Kidney epithelial cell (primary cell): Measurements from ENCODE around the gene PCNX1. TPM values are rescaled to one million over a fixed set of nuclear protein-coding genes. Genes with fewer than 3 reads are reported as not detected.

Source experiments
- DNase-seq: peaks from one replicate; pipeline ENCODE4 v3.0.0-alpha.2; 2010; ENCODE audit warnings: low read depth
- H3K27me3 ChIP-seq: 2 replicates; pipeline ENCODE4 v1.6.0; 2011; ENCODE audit warnings: low read length; ENCODE audit not compliant: control insufficient read depth, insufficient read depth
- H3K36me3 ChIP-seq: 2 replicates; pipeline ENCODE4 v1.5.1; 2011; ENCODE audit warnings: low read length; ENCODE audit not compliant: control insufficient read depth, insufficient read depth
- H3K4me3 ChIP-seq: 2 replicates; pipeline ENCODE4 v1.5.1; 2011; ENCODE audit warnings: low read depth, mild to moderate bottlenecking, control low read depth, low read length
- CTCF ChIP-seq: IDR thresholded peaks from 2 replicates; pipeline ENCODE4 v1.5.1; 2011; ENCODE audit warnings: mild to moderate bottlenecking, moderate library complexity, low read length, control low read depth, inconsistent platforms; ENCODE audit not compliant: insufficient read depth, poor library complexity, severe bottlenecking
- total RNA-seq: library from RNA; depleted of rRNA; stranded (reverse); fragments of >200 nt; gene quantifications from 2 replicates; pipeline ENCODE4 v1.2.3, GENCODE V29; 2015

The PCNX1 gene
- total RNA-seq, 1 donor from 2014 or later = 26.9 TPM

DNA sequence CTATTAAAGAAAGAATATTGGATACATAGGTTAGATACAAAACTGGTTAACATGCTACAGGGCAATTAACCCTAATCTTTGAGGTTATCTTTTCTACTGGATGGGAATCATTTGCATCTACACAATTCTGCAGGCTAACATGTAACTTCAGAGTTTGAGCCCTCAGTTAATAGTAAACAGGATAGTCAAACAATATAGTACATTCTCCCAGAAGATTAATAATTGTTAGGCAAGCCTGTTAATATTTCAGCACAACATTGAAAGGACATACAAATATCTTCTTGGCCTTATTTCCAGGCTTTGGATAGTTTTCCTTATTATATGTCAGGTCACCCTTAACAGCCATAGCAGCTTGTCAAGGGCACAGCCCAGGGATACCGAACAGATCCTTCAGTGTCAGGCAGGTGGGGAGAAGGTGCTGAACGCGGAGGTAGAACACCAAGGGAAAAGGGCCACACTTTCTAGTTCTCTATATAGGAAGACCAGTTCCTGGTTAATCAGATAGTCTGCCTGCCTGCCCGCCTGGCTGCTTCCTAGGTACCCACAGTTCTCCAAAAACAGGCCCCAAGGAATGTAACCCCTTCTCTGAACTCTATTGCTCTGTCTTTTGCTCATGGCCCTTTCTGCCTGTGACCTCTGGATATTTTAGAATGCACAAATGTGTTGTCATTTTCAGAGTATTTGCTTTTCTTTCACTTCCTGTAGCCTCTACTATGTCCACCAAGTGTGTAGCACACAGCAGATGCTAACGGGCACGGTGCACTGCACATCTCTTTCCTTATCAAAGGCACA is 256.0 kb downstream of the PCNX1 start:
- no peaks in the 10 kb centered on the region for H3K36me3 ChIP-seq
- no peak overlapping the region for H3K4me3 ChIP-seq
- H3K27me3 ChIP-seq = no peaks in the 10 kb centered on the region
- no peak for TF ChIP-seq CTCF
- no peak for DNase-seq

DNA sequence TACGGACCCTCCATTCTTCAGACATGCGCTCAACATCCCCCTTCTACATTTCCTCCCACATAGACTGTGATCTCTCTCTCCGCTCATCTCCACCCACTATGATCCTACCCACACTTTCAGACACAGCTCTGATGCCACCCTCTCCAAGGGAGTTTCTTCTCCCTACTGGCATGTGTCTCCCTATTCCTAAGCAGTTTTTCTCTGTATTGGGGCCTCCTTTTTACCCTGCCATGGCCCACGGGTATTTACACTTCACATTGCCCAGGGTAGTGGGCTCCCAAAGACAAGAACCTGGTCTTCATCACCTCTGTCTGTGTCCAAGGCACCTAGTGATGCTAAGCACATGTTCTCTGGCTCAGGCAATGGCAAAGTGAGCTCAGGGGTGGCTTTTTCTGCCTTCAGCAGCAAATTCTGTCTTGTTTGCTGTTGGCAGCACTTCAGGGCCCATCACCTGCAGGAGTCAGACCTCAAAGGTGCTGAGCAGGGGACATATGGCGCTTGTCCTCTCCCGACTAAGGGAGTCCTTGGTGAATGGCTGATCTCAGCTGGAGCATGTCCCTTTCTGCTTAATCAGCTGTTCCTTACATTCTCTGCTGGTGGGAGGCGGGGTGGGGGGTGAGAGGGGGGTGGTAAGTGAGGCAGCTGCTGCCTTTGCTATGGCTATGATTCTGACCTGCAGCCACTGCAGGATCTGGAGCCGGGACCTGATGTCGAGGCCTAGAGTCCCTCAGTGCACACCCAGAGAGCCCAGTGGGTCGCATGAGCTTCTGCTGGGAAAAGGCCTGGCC is 256.8 kb downstream of the PCNX1 start:
- no peak for TF ChIP-seq CTCF
- no peak for DNase-seq
- Histone ChIP-seq H3K36me3 (no peaks in the 10 kb centered on the region), H3K27me3 (no peaks in the 10 kb centered on the region), H3K4me3 (no peak overlapping the region)

Other genes starting within 250 kb of the PCNX1 start
- 10.4 and 12.0 TPM in 2 replicates for gene MAP3K9, start 97.9 kb upstream of the PCNX1 start, total RNA-seq